WI38 (cell line): Measurements from ENCODE around the gene MIAT.

Experiments
- H3K4me3 ChIP-seq: 2 replicates; pipeline ENCODE4 v1.5.1; 2011; ENCODE audit warnings: low read depth, mild to moderate bottlenecking, control low read depth, low read length
- TF ChIP-seq, protein P1 (sequence below): IDR thresholded peaks from 2 replicates; pipeline ENCODE4 v1.5.1; 2012; ENCODE audit warnings: low read depth, mild to moderate bottlenecking, control low read depth, low read length

Gene MIAT

DNA sequence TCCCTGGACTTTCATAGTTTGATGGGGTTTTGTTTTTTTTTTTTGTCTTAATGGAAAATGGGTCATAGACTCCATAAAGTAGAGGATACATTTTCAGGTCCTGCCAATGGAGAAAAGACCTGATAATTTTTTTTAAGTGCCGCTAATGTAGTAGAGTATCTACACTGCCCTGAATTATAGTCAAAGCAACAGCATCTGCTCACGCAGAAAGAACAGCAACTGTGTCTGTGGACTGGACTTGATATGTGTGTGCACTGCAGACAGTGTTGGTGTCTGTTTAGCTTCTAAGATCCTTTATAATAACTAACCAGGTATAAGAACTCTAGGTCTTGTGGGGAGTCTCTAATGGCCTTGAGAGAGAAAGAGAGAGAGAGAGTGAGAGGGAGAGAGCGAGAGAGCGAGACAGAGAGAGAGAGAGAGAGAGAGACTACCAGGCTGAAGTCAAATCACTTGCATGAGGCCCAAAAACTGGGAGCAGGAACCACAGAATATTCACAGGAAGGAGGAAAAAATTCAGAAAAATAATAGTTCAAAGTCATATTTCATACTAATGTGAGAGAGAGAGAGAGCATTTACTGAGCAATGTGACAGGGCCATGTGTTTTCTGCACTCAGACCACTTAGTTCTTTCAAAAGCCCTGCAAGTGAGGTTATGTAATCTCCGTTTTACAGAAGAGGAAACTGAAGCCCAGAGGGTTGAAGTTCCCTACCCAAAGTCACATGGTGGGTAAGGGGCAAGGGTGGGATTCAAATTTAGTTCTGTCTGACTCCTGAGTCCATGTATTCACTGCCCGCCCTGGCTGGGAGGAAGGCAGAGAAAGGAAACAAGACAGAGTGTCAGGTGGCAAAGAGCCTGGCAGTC lies 8.6 kb upstream of the MIAT start:
- no peak overlapping the region for H3K4me3 ChIP-seq
- TF ChIP-seq, protein P1, sequence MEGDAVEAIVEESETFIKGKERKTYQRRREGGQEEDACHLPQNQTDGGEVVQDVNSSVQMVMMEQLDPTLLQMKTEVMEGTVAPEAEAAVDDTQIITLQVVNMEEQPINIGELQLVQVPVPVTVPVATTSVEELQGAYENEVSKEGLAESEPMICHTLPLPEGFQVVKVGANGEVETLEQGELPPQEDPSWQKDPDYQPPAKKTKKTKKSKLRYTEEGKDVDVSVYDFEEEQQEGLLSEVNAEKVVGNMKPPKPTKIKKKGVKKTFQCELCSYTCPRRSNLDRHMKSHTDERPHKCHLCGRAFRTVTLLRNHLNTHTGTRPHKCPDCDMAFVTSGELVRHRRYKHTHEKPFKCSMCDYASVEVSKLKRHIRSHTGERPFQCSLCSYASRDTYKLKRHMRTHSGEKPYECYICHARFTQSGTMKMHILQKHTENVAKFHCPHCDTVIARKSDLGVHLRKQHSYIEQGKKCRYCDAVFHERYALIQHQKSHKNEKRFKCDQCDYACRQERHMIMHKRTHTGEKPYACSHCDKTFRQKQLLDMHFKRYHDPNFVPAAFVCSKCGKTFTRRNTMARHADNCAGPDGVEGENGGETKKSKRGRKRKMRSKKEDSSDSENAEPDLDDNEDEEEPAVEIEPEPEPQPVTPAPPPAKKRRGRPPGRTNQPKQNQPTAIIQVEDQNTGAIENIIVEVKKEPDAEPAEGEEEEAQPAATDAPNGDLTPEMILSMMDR, result no peak

DNA sequence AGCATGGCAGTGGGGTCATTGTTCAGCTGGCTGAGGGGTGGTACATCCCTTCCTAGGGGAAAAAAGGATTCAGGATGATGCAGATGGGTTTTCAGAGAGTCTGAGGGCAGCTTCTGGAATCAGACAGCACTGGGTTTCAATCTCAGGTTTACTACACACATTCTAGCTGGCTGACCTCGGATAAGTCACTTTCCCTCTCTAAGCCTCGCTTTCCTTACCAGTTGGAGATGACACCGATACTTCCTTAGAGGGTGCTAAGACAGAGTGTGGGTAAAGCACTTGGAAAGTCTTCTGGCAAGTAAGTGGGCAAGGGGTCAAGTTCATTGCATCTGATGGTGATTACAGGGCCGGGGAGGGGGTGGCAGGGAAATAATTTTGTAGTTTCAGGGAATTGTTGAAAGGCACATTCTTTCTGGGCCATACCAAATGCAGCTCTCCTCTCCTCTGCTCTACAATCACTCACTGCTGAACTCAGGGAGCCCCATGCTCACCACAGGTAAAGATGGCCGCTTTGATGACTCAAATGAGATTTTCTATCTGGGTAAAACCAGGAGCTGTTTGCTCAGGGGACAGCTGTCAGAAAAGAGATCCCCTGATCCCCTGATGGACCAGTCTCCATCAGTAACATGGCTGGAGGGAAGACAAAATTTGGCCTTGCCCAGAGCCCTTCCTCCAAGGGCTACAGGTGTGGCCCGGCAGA lies 6.5 kb upstream of the MIAT start:
- TF ChIP-seq, protein P1, result no peak
- H3K4me3 ChIP-seq, result no peak overlapping the region

DNA sequence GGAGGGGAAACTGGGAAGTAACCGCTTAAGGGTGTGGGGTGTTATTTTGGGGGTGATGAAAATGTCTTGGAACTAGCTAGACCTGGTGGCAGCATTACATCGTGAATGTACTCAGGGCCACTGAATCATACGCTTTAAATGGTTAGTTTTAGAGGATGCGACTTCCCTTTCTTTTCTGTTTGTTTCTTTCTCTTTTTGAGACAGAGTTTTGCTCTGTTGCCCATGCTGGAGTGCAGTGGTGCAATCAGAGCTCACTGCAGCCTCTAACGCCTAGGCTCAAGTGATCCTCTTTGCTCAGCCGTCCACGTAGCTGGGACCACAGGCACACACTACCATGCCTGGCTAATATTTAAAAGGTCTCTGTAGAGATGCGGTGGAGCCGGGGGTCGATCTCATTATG lies 5.6 kb upstream of the MIAT start:
- TF ChIP-seq, protein P1, result no peak
- H3K4me3 ChIP-seq, result no peak overlapping the region

DNA sequence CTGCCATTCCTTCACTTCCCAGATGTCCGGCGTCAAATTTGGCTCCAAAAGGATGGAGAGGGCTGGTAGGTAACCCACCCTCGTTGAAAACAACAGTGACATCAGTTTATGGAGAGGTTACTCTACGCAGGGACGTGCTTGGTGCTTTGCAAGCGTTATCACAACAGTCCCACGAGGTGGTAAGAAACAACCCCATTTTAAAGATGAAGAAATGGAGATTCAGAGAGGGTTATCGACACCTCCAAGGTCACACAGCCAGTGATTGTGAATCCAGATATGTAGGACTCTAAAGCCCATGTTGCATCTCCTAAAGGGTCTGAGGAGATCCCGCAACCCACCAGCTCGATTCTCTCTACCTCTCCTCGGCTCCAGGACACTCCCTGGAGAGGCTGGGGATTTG lies 773 bp downstream of the MIAT start:
- peak overlapping the region; percentile 55 for H3K4me3 ChIP-seq

DNA sequence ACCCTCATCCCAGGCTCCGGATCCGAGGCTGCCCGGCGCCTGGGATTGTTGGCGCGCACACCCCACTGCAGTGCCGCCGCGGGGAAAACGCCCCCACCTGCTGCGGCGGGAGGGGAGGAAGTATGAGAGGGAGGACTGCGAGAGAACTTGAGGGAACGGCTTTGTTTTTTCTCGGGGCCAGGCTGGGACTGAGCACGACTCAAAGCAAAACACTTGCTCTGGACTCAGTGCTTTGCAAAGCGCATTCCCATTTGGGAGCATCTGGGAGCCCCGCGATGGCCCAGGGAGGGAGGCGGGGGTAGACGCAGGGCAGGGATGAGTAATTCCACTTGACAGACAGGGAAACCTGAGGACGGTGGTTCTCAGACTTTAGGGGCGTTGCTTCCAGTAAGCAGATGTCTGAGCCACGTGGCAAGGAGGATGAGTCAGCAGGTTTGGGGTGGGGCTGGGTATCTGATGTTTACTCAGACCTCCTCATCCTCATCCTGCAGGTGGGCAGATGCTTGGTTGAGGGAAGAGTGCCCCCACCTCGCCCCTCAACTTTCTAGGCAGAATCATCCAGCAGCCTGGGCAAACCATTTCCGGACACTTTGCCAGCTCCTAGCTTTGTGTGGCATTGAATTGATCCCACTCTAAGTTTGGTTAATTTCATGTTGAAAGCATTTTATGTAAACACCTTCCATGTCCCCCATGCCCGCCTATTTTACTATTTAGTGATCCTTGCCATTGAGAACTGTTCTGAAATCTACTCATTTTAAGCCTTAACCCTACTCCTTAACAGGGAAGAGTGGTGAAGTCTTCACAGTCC lies 1.5 kb downstream of the MIAT start:
- H3K4me3 ChIP-seq, result peak overlapping the region; percentile 55
- TF ChIP-seq, protein P1, result no peak

More for the DNA sequence above, 773 bp downstream of the MIAT start:
- TF ChIP-seq, protein P1, result no peak

DNA sequence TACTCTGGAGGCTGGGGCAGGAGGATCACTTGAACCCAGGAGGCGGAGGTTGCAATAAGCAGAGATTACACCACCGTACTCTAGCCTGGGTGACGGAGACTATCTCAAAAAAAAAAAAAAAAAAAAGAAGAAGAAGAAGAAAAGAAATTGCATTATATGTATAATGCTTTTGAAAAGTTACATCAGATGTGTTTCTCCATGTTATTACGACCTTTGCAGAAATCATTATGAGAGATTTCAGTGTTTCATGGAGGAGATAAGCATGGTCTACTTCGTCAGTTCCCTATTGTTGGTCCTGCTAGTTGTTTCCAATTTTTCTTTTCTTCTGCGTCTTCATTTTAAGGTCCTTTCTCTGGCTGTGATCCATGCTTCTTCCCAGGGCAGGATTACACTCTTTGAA lies 3.0 kb downstream of the MIAT start:
- H3K4me3 ChIP-seq, result no peak overlapping the region
- TF ChIP-seq, protein P1, result no peak
